ENCODE results near the gene ODAD4. TPM values are rescaled to one million over a fixed set of nuclear protein-coding genes. Genes with fewer than 3 reads are reported as not detected.

Gene ODAD4
- total RNA-seq, 4 donors from 2014 or later: 3.7 to 5.4 (median 5.2) TPM

GRCh38 chr17:41891135-41892020 lies 39.0 kb upstream of the ODAD4 start:
- Histone ChIP-seq H3K9me3 (no peaks in the 10 kb centered on the region), H3K27me3 (no peaks in the 10 kb centered on the region), H3K4me3 (no peak overlapping the region), H3K4me1 (peaks cover 0 to 23% (median 13%) of the 10 kb centered on the region in 4 donors), H3K36me3 (peaks cover 4 to 78% (median 41%) of the 10 kb centered on the region in 3 donors), H3K27ac (no peak overlapping the region)
- no peak for DNase-seq (ENCODE audit: low spot score in 2 of 2)
- TF ChIP-seq EP300 (IDR thresholded peaks at IDR 0.05): no peak
- no peak for TF ChIP-seq POLR2A (IDR thresholded peaks at IDR 0.05)
- no peak for TF ChIP-seq CTCF (IDR thresholded peaks at IDR 0.05)
- WGBS, 2 donors: 83 to 87% methylated on average over 7 of the region's 7 CpGs

- Histone ChIP-seq H3K36me3 (peaks cover 4 to 78% (median 35%) of the 10 kb centered on the region in 3 donors), H3K9me3 (no peaks in the 10 kb centered on the region), H3K27me3 (no peaks in the 10 kb centered on the region), H3K4me1 (peaks cover 0 to 28% (median 13%) of the 10 kb centered on the region in 4 donors), H3K27ac (no peak overlapping the region), H3K4me3 (no peak overlapping the region)
- TF ChIP-seq POLR2A (IDR thresholded peaks at IDR 0.05): no peak
- TF ChIP-seq CTCF (IDR thresholded peaks at IDR 0.05): no peak
- no peak for TF ChIP-seq EP300 (IDR thresholded peaks at IDR 0.05)
- DNase-seq (ENCODE audit: low spot score in 2 of 2): no peak
- WGBS, 2 donors: 96 to 100% methylated on average over 4 of the region's 4 CpGs
Observed at GRCh38 chr17:41892021-41892376, 38.4 kb upstream of the ODAD4 start.

GRCh38 chr17:41893384-41893783 lies 37.0 kb upstream of the ODAD4 start:
- H3K36me3 ChIP-seq: peaks cover 4 to 78% (median 30%) of the 10 kb centered on the region in 3 donors

GRCh38 chr17:41894791-41895331 lies 35.6 kb upstream of the ODAD4 start:
- Histone ChIP-seq H3K4me1 (peaks cover 0 to 28% (median 13%) of the 10 kb centered on the region in 4 donors), H3K27me3 (no peaks in the 10 kb centered on the region), H3K9me3 (no peaks in the 10 kb centered on the region), H3K27ac (peak overlapping the region; percentile 48 to 82 (median 68)), H3K36me3 (peaks cover 4 to 80% (median 30%) of the 10 kb centered on the region in 3 donors), H3K4me3 (no peak overlapping the region)
- TF ChIP-seq CTCF (IDR thresholded peaks at IDR 0.05) (no peak), EP300 (IDR thresholded peaks at IDR 0.05) (peak in 1 of 2 donors; percentile 52)
- peak; percentile 32 to 51 for DNase-seq (ENCODE audit: low spot score in 2 of 2)
- 48 to 56% methylated on average over 7 of the region's 7 CpGs for WGBS, 2 donors

More at GRCh38 chr17:41893384-41893783, 37.0 kb upstream of the ODAD4 start:
- Histone ChIP-seq H3K9me3 (no peaks in the 10 kb centered on the region), H3K27me3 (no peaks in the 10 kb centered on the region), H3K27ac (no peak overlapping the region), H3K4me3 (no peak overlapping the region), H3K4me1 (peaks cover 0 to 28% (median 13%) of the 10 kb centered on the region in 4 donors)
- WGBS, 2 donors: 82 to 90% methylated on average over 3 of the region's 3 CpGs
- DNase-seq (ENCODE audit: low spot score in 2 of 2): no peak
- TF ChIP-seq CTCF (IDR thresholded peaks at IDR 0.05): no peak
- no peak for TF ChIP-seq EP300 (IDR thresholded peaks at IDR 0.05)
- TF ChIP-seq POLR2A (IDR thresholded peaks at IDR 0.05): no peak

- Histone ChIP-seq H3K27ac (peak overlapping the region; percentile 48 to 82 (median 68)), H3K9me3 (no peaks in the 10 kb centered on the region), H3K27me3 (no peaks in the 10 kb centered on the region), H3K4me3 (no peak overlapping the region), H3K4me1 (peaks cover 0 to 28% (median 13%) of the 10 kb centered on the region in 4 donors), H3K36me3 (peaks cover 4 to 80% (median 24%) of the 10 kb centered on the region in 3 donors)
- 33 to 34% methylated on average over 5 of the region's 5 CpGs for WGBS, 2 donors
- peak in 1 of 2 donors; percentile 26 for DNase-seq (ENCODE audit: low spot score in 2 of 2)
- TF ChIP-seq CTCF (IDR thresholded peaks at IDR 0.05) (no peak), EP300 (IDR thresholded peaks at IDR 0.05) (no peak), POLR2A (IDR thresholded peaks at IDR 0.05) (no peak)
Observed at GRCh38 chr17:41895617-41896016, 34.8 kb upstream of the ODAD4 start.

Data from tibial nerve (tissue), 4 donors.